ENCODE data around the gene KCNQ5. TPM values are rescaled to one million over a fixed set of nuclear protein-coding genes. Genes with fewer than 3 reads are reported as not detected.

KCNQ5 gene
- total RNA-seq, 4 donors from 2014 or later = 0.52 to 0.97 (median 0.59) TPM

- no peak for TF ChIP-seq CTCF (IDR thresholded peaks at IDR 0.05)
- TF ChIP-seq POLR2A (IDR thresholded peaks at IDR 0.05) = no peak
- H3K4me3 ChIP-seq (ENCODE audit: low read depth, poor library complexity, severe bottlenecking) = no peak overlapping the region
- intact Hi-C loops (cut with DNase I; ENCODE audit: low total_unique reads) = no loop called here
- WGBS, 2 donors = 11 to 19% methylated on average over 1 of the region's 1 CpG
- no peak for DNase-seq (ENCODE audit: low spot score in 2 of 2)
Observed at GRCh38 chr6:72748759-72749158, 126.9 kb downstream of the KCNQ5 start.

GRCh38 chr6:72755752-72756151 is 133.9 kb downstream of the KCNQ5 start:
- H3K4me3 ChIP-seq (ENCODE audit: low read depth, poor library complexity, severe bottlenecking) = no peak overlapping the region
- TF ChIP-seq POLR2A (IDR thresholded peaks at IDR 0.05) = no peak
- TF ChIP-seq CTCF (IDR thresholded peaks at IDR 0.05) = no peak
- DNase-seq (ENCODE audit: low spot score in 2 of 2) = no peak
- WGBS, 2 donors = 62 to 88% methylated on average over 2 of the region's 2 CpGs
- intact Hi-C loops (cut with DNase I; ENCODE audit: low total_unique reads) = no loop called here

- H3K4me3 ChIP-seq (ENCODE audit: low read depth, poor library complexity, severe bottlenecking) = no peak overlapping the region
- TF ChIP-seq POLR2A (IDR thresholded peaks at IDR 0.05) (no peak), CTCF (IDR thresholded peaks at IDR 0.05) (no peak)
- WGBS, 2 donors = 89 to 91% methylated on average over 3 of the region's 3 CpGs
- intact Hi-C loops (cut with DNase I; ENCODE audit: low total_unique reads) = no loop called here
- DNase-seq (ENCODE audit: low spot score in 2 of 2) = no peak
Observed at GRCh38 chr6:72757048-72757447, 135.2 kb downstream of the KCNQ5 start.

- DNase-seq (ENCODE audit: low spot score in 2 of 2) = no peak
- H3K4me3 ChIP-seq (ENCODE audit: low read depth, poor library complexity, severe bottlenecking) = no peak overlapping the region
- 75 to 86% methylated on average over 1 of the region's 1 CpG for WGBS, 2 donors
- intact Hi-C loops (cut with DNase I; ENCODE audit: low total_unique reads) = no loop called here
- TF ChIP-seq CTCF (IDR thresholded peaks at IDR 0.05) (no peak), POLR2A (IDR thresholded peaks at IDR 0.05) (no peak)
Observed at GRCh38 chr6:72757926-72758325, 136.1 kb downstream of the KCNQ5 start.

GRCh38 chr6:72758901-72759300 is 137.0 kb downstream of the KCNQ5 start:
- DNase-seq (ENCODE audit: low spot score in 2 of 2) = no peak
- intact Hi-C loops (cut with DNase I; ENCODE audit: low total_unique reads) = no loop called here
- H3K4me3 ChIP-seq (ENCODE audit: low read depth, poor library complexity, severe bottlenecking) = no peak overlapping the region
- WGBS, 2 donors = 43 to 47% methylated on average over 2 of the region's 2 CpGs
- no peak for TF ChIP-seq CTCF (IDR thresholded peaks at IDR 0.05)
- no peak for TF ChIP-seq POLR2A (IDR thresholded peaks at IDR 0.05)

- no peak for TF ChIP-seq CTCF (IDR thresholded peaks at IDR 0.05)
- no peak for TF ChIP-seq POLR2A (IDR thresholded peaks at IDR 0.05)
- DNase-seq (ENCODE audit: low spot score in 2 of 2) = no peak
- no peak overlapping the region for H3K4me3 ChIP-seq (ENCODE audit: low read depth, poor library complexity, severe bottlenecking)
- intact Hi-C loops (cut with DNase I; ENCODE audit: low total_unique reads) = no loop called here
- WGBS, 2 donors = 34 to 35% methylated on average over 4 of the region's 4 CpGs
Observed at GRCh38 chr6:72760114-72760793, 138.4 kb downstream of the KCNQ5 start.
